HEK293T (cell line): ENCODE results near the gene FGFR4.

Source experiments
- CTCF ChIA-PET: fragments of 350-600 bp; formaldehyde crosslinking; extraction: SDS; loops from one replicate; lab custom pipeline; 2021; ENCODE audit warnings: antibody characterized with exemption, inconsistent platforms; lab: Yijun Ruan, JAX
- POLR2A ChIA-PET: fragments of 350-600 bp; formaldehyde crosslinking; extraction: SDS; loops from one replicate; lab custom pipeline; 2020; ENCODE audit warnings: antibody characterized with exemption, inconsistent platforms; lab: Yijun Ruan, JAX
- DNase-seq: peaks from one replicate; pipeline ENCODE4 v3.0.0; 2012; ENCODE audit warnings: mixed read lengths; ENCODE audit errors: extremely low spot score
- ARNT ChIP-seq: fragments of 450-650 bp; IDR thresholded peaks from 2 replicates; pipeline ENCODE4 v1.6.1; 2017; ENCODE audit warnings: mild to moderate bottlenecking
- BHLHE40 ChIP-seq: fragments of 450-650 bp; IDR thresholded peaks from 2 replicates; pipeline ENCODE4 v1.6.1; 2016; ENCODE audit warnings: mild to moderate bottlenecking, moderate library complexity, borderline replicate concordance
- CTBP1 ChIP-seq: fragments of 450-650 bp; IDR thresholded peaks from 2 replicates; pipeline ENCODE4 v1.6.1; 2016; ENCODE audit warnings: borderline replicate concordance
- ELF4 ChIP-seq: fragments of 450-650 bp; IDR thresholded peaks from 2 replicates; pipeline ENCODE4 v1.6.1; 2017; ENCODE audit warnings: antibody characterized with exemption
- FOXA1 ChIP-seq: fragments of 450-650 bp; IDR thresholded peaks from 2 replicates; pipeline ENCODE4 v1.6.1; 2016; ENCODE audit warnings: mild to moderate bottlenecking
- FOXK2 ChIP-seq: fragments of 450-650 bp; IDR thresholded peaks from 2 replicates; pipeline ENCODE4 v1.6.1; 2016; ENCODE audit warnings: mild to moderate bottlenecking
- FOXM1 ChIP-seq: fragments of 450-650 bp; IDR thresholded peaks from 2 replicates; pipeline ENCODE4 v1.6.1; 2017; ENCODE audit warnings: mild to moderate bottlenecking, borderline replicate concordance
- HDGF ChIP-seq: fragments of 450-650 bp; IDR thresholded peaks from 2 replicates; pipeline ENCODE4 v1.6.1; 2017; ENCODE audit warnings: antibody characterized with exemption, borderline replicate concordance
- L3MBTL2 ChIP-seq: fragments of 450-650 bp; conservative IDR thresholded peaks from 2 replicates; pipeline ENCODE4 v1.6.1; 2016; ENCODE audit warnings: mild to moderate bottlenecking
- LEF1 ChIP-seq: fragments of 450-650 bp; IDR thresholded peaks from 2 replicates; pipeline ENCODE4 v1.6.1; 2017; ENCODE audit warnings: mild to moderate bottlenecking, borderline replicate concordance
- NFRKB ChIP-seq: fragments of 450-650 bp; IDR thresholded peaks from 2 replicates; pipeline ENCODE4 v1.6.1; 2016; ENCODE audit warnings: mild to moderate bottlenecking, moderate library complexity
- SP1 ChIP-seq: fragments of 450-650 bp; IDR thresholded peaks from 2 replicates; pipeline ENCODE4 v1.6.1; 2017
- SUZ12 ChIP-seq: fragments of 450-650 bp; IDR thresholded peaks from 2 replicates; pipeline ENCODE4 v1.6.1; 2016; ENCODE audit warnings: mild to moderate bottlenecking
- TARDBP ChIP-seq: fragments of 450-650 bp; IDR thresholded peaks from 2 replicates; pipeline ENCODE4 v1.6.1; 2016
- ZNF384 ChIP-seq: fragments of 450-650 bp; IDR thresholded peaks from 2 replicates; pipeline ENCODE4 v1.6.1; 2016
- TF ChIP-seq, protein P1 (sequence below): fragments of 450-650 bp; IDR thresholded peaks from 2 replicates; pipeline ENCODE4 v1.6.1; 2016

FGFR4 gene

DNA sequence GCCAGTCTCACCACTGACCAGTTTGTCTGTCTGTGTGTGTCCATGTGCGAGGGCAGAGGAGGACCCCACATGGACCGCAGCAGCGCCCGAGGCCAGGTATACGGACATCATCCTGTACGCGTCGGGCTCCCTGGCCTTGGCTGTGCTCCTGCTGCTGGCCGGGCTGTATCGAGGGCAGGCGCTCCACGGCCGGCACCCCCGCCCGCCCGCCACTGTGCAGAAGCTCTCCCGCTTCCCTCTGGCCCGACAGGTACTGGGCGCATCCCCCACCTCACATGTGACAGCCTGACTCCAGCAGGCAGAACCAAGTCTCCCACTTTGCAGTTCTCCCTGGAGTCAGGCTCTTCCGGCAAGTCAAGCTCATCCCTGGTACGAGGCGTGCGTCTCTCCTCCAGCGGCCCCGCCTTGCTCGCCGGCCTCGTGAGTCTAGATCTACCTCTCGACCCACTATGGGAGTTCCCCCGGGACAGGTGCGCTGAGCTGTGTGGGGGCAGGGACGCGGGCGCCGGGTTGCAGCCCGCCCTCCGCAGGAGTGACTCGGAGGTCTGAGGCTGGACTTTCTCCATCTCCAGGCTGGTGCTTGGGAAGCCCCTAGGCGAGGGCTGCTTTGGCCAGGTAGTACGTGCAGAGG, 6.5 kb downstream of the FGFR4 start:
- ChIA-PET CTCF (interaction anchor here (1.5 kb wide), 1 partner anchor 21 kb away, joined by 3 read pairs; no protein-coding TSS in a partner anchor), POLR2A (no interaction called here)
- DNase-seq: no peak
- no peak for TF ChIP-seq TARDBP
- no peak for TF ChIP-seq SP1
- no peak for TF ChIP-seq ZNF384
- no peak for TF ChIP-seq FOXM1
- no peak for TF ChIP-seq FOXK2
- no peak for TF ChIP-seq SUZ12
- no peak for TF ChIP-seq L3MBTL2
- TF ChIP-seq ARNT: no peak
- TF ChIP-seq HDGF: no peak
- no peak for TF ChIP-seq NFRKB
- TF ChIP-seq CTBP1: no peak
- TF ChIP-seq, protein P1, sequence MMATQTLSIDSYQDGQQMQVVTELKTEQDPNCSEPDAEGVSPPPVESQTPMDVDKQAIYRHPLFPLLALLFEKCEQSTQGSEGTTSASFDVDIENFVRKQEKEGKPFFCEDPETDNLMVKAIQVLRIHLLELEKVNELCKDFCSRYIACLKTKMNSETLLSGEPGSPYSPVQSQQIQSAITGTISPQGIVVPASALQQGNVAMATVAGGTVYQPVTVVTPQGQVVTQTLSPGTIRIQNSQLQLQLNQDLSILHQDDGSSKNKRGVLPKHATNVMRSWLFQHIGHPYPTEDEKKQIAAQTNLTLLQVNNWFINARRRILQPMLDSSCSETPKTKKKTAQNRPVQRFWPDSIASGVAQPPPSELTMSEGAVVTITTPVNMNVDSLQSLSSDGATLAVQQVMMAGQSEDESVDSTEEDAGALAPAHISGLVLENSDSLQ: no peak
- TF ChIP-seq ELF4: no peak
- TF ChIP-seq LEF1: no peak

DNA sequence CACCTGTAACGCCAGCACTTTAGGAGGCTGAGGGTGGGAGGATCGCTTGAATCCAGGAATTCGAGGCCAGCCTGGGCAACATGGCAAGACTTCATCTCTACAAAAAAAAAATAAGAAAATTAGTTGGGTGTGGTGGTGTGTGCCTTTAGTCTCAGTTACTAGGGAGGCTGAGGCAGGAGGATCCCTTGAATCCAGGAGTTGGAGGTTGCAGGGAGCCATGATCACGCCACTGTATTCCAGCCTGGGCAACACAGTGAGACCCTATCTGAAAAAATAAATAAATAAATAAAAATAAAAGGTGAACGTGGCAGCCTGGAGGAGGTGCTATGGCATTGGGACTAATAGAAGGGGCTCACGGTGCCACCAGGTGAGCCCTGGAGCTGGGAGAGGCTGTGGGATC, 7.1 kb downstream of the FGFR4 start:
- ChIA-PET POLR2A (no interaction called here), CTCF (interaction anchor here (1.5 kb wide), 1 partner anchor 22 kb away, joined by 3 read pairs; no protein-coding TSS in a partner anchor)
- TF ChIP-seq NFRKB (no peak), ELF4 (no peak), ARNT (no peak), HDGF (no peak), CTBP1 (no peak), SP1 (no peak), FOXK2 (no peak), SUZ12 (no peak), ZNF384 (no peak), TARDBP (no peak), FOXA1 (no peak), LEF1 (no peak), L3MBTL2 (no peak), FOXM1 (no peak)
- TF ChIP-seq, protein P1: no peak
- DNase-seq: no peak

DNA sequence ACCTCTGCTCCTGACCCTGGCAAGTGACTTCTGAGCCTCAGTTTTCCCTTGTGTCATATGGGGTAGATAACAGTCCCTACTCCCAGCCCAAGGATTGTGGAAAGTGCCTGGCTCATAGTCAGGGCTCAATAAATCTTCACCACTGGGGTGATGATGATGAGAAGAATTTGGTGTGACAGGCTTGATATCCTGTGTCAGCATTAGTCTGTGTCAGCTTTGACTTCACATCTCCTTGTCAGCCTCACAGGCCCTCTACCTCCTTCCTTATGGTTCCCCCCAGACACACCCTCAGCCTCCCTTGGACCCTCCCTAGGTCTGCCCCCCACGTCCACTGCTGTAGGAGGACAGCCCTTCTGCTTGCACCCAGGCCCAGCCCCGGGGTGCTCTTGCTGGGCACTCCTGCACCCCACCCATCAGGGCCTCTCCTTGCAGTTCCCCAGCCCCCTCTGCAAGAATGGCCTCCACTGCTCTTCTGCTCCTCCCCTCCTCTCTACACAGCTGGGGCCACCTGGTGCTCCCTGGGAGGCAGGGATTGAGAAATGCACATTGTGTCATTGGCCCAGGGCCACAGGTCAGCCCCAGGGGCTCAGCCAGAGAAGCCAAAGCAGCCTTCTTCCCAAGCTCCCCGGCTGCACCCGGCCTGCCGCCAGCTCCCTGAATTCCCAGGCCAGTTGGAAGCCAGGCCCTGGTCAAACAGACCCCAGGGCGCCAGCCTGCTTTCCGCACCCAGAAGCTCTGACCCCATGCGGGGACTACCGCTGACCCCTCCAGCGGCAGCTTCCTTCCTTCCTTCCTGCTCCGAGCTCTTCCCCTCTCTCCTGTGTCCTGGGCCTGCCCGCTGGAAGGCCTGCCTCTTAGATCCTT, 7.7 kb downstream of the FGFR4 start:
- CTCF ChIA-PET: interaction anchor here (1.5 kb wide), 1 partner anchor 23 kb away, joined by 3 read pairs; no protein-coding TSS in a partner anchor
- DNase-seq: no peak
- POLR2A ChIA-PET: no interaction called here
- no peak for TF ChIP-seq ARNT
- TF ChIP-seq, protein P1: no peak
- TF ChIP-seq LEF1: no peak
- TF ChIP-seq FOXK2: no peak
- TF ChIP-seq SP1: no peak
- no peak for TF ChIP-seq L3MBTL2
- no peak for TF ChIP-seq HDGF
- no peak for TF ChIP-seq FOXA1
- no peak for TF ChIP-seq TARDBP

DNA sequence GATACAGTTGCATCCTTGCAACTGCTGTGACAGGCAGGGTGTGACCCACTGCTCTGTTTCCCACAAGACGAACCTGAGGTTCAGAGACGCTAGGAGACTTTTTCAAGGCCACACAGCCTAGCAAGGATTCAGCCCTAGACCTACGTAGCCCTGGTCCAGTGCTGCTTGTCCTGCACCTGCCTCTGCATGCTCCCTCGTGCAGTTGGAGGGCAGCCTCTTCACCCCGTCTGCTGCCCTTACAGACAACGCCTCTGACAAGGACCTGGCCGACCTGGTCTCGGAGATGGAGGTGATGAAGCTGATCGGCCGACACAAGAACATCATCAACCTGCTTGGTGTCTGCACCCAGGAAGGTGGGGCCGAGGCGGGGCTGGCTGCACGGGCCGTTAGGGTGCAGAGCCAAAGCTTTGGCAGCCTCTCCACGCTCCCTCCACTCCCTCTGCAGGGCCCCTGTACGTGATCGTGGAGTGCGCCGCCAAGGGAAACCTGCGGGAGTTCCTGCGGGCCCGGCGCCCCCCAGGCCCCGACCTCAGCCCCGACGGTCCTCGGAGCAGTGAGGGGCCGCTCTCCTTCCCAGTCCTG, 8.5 kb downstream of the FGFR4 start:
- POLR2A ChIA-PET: no interaction called here
- CTCF ChIA-PET: no interaction called here
- TF ChIP-seq ZNF384 (no peak), FOXK2 (no peak), LEF1 (no peak), BHLHE40 (no peak), L3MBTL2 (no peak), TARDBP (no peak), FOXA1 (no peak), NFRKB (no peak), FOXM1 (no peak), CTBP1 (no peak)
- TF ChIP-seq, protein P1: no peak
- no peak for DNase-seq

DNA sequence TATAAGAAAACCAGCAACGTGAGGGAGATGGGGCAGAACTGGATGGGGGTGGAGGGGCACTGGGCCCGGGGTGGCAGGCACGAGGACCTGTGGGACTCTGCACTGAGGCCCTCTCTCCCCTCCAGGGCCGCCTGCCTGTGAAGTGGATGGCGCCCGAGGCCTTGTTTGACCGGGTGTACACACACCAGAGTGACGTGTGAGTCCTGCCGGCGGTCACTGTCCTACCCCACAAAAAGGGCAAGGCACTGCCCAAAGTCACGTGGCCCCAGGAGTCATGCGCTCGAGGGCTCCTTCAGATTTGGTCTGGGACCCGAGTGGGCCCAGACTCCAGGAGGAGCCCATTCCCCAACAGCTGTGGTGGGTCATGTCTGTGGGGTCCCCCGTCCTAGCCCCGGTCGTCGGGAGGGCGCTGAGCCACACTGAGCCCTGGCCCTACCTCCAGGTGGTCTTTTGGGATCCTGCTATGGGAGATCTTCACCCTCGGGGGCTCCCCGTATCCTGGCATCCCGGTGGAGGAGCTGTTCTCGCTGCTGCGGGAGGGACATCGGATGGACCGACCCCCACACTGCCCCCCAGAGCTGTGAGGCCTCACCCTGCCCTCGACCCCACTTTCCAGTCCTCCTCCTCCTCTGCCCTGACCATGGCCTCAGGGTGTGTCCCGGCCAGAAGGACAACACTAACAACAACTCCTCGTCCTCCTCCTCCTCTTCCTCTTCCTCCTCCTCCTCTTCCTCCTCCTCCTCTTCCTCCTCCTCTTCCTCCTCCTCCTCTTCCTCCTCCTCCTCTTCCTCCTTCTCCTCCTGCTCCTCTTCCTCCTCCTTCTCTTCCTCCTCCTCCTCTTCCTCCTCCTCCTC, 9.7 kb downstream of the FGFR4 start:
- DNase-seq: no peak
- ChIA-PET CTCF (no interaction called here), POLR2A (no interaction called here)
- TF ChIP-seq ZNF384 (no peak), CTBP1 (no peak), BHLHE40 (no peak)
